ENCODE data around the gene PTPRR. TPM values are rescaled to one million over a fixed set of nuclear protein-coding genes. Genes with fewer than 3 reads are reported as not detected.

PTPRR gene
- total RNA-seq, 1 donor from 2014 or later, result 0.33 TPM

DNA sequence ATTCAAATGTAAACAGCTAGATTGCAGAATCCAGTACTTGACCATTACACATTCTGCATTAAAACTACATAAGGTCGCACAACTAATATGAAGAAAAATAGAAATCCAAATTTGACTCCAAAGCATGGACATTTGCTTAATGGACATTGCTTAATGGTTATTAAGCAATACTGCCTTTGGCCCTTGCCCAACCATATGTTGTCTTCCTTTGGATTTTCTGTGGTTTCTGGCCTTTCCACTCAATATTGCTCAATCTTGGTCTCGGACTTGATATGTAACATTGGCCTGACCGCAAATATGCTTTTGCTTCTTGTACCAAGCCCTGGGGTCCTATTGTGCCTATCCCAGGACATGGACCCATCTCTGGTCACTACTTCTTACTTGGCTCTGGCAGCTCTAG is 67.2 kb downstream of the PTPRR start:
- Mint-ChIP-seq H3K36me3 (ENCODE audit: low read depth, unreplicated experiment) (no peaks in the 10 kb centered on the region), H3K9me3 (ENCODE audit: unreplicated experiment) (no peaks in the 10 kb centered on the region), H3K4me3 (ENCODE audit: unreplicated experiment) (no peak overlapping the region), H3K4me1 (ENCODE audit: unreplicated experiment) (no peaks in the 10 kb centered on the region), H3K27ac (ENCODE audit: unreplicated experiment) (no peak overlapping the region), H3K27me3 (ENCODE audit: unreplicated experiment) (no peaks in the 10 kb centered on the region)
- TF ChIP-seq, protein P1, sequence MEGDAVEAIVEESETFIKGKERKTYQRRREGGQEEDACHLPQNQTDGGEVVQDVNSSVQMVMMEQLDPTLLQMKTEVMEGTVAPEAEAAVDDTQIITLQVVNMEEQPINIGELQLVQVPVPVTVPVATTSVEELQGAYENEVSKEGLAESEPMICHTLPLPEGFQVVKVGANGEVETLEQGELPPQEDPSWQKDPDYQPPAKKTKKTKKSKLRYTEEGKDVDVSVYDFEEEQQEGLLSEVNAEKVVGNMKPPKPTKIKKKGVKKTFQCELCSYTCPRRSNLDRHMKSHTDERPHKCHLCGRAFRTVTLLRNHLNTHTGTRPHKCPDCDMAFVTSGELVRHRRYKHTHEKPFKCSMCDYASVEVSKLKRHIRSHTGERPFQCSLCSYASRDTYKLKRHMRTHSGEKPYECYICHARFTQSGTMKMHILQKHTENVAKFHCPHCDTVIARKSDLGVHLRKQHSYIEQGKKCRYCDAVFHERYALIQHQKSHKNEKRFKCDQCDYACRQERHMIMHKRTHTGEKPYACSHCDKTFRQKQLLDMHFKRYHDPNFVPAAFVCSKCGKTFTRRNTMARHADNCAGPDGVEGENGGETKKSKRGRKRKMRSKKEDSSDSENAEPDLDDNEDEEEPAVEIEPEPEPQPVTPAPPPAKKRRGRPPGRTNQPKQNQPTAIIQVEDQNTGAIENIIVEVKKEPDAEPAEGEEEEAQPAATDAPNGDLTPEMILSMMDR (IDR thresholded peaks at IDR 0.05; ENCODE audit: unreplicated experiment), result no peak
- no peak for DNase-seq (ENCODE audit: low spot score)

DNA sequence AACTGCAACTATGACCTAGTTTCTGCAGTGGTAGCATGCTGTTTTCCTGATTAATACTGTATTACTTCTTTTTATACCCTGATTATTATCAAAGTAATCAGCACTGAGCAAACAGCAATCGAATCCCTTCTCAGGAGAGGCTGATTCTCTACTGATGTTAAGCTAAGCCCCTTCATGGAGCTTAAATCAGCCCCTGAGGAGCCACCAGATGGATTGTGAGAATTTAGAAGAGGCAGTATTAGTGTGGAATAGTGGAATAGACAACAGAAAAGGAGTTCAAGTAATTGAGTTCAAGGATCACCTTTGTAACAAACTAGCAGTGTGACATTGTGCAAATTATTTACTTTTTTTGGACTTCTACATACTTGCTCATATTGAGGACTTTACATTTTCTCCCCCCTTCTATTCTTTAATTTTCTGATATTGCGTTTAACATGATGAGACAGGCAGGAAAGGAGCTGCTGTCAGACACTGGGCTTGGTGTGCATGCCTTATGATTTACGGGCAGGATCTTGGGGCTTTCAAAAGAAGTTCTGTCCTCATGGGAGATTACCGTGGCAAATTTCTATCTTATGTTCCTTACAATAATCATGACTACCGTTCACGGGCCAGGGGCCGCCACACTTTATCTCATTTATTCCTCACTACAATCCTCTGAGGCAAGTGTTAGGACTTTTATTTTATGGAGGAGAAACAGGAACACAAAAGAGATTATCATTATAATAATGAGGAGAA is 68.0 kb downstream of the PTPRR start:
- Mint-ChIP-seq H3K4me3 (ENCODE audit: unreplicated experiment) (no peak overlapping the region), H3K9me3 (ENCODE audit: unreplicated experiment) (no peaks in the 10 kb centered on the region), H3K4me1 (ENCODE audit: unreplicated experiment) (no peaks in the 10 kb centered on the region), H3K27ac (ENCODE audit: unreplicated experiment) (no peak overlapping the region), H3K36me3 (ENCODE audit: low read depth, unreplicated experiment) (no peaks in the 10 kb centered on the region), H3K27me3 (ENCODE audit: unreplicated experiment) (no peaks in the 10 kb centered on the region)
- no peak for DNase-seq (ENCODE audit: low spot score)
- TF ChIP-seq, protein P1 (IDR thresholded peaks at IDR 0.05; ENCODE audit: unreplicated experiment), result no peak

DNA sequence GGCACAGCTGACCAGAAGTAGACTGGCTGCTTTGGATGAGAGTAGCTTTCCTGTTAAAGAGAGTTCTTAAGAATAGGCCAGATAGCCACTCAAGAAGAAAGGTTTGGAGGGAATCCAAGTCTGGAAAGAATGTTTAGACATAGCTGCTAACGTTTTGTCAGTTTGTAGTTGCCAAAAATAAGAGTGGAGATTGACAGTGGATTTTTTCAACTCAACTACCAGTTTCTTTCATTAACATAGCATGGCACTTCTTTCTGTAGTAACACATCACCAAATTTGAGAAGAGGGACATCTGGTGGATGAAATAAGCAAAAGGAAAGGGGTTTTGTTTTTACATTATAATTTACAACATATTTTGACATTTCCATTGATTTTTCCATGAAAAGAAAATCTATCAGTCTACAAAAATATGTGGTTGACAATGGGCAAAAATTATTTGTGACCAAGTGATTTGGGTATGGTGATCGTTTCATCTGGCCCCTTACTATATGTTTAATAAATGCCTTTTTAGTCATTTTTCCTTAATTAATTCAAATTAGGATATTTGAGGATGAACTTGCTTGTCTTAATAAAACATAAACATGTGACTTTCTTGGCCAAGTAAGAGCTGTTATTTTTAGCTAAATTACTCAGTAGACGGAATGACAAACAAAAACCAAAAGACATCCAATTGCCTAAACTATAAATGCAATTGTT is 71.1 kb downstream of the PTPRR start:
- Mint-ChIP-seq H3K27me3 (ENCODE audit: unreplicated experiment) (no peaks in the 10 kb centered on the region), H3K4me1 (ENCODE audit: unreplicated experiment) (no peaks in the 10 kb centered on the region), H3K9me3 (ENCODE audit: unreplicated experiment) (no peaks in the 10 kb centered on the region), H3K36me3 (ENCODE audit: low read depth, unreplicated experiment) (no peaks in the 10 kb centered on the region), H3K27ac (ENCODE audit: unreplicated experiment) (no peak overlapping the region), H3K4me3 (ENCODE audit: unreplicated experiment) (no peak overlapping the region)
- DNase-seq (ENCODE audit: low spot score), result no peak
- TF ChIP-seq, protein P1 (IDR thresholded peaks at IDR 0.05; ENCODE audit: unreplicated experiment), result no peak

DNA sequence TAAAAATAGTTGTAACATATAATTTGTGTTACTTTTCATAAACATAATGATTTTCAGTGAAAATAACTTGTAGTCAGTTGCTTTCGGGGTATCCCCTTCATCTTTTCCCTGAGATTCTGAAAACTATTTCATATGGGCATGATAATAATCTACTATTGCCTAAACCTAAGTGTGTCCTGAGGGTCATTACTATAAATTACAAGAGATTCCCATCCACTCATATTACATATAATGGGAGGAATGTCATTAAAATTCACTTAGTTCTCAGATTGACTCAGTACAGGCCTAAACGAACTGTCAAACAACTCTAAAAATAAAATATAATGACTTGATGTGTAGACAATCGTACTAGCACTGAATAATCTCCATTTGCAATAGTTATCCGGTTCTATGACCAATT is 72.7 kb downstream of the PTPRR start:
- H3K36me3 Mint-ChIP-seq (ENCODE audit: low read depth, unreplicated experiment), result no peaks in the 10 kb centered on the region
- H3K4me1 Mint-ChIP-seq (ENCODE audit: unreplicated experiment), result no peaks in the 10 kb centered on the region
- no peak overlapping the region for H3K4me3 Mint-ChIP-seq (ENCODE audit: unreplicated experiment)
- H3K9me3 Mint-ChIP-seq (ENCODE audit: unreplicated experiment), result no peaks in the 10 kb centered on the region
- no peak for DNase-seq (ENCODE audit: low spot score)
- no peaks in the 10 kb centered on the region for H3K27me3 Mint-ChIP-seq (ENCODE audit: unreplicated experiment)
- TF ChIP-seq, protein P1 (IDR thresholded peaks at IDR 0.05; ENCODE audit: unreplicated experiment), result no peak
- H3K27ac Mint-ChIP-seq (ENCODE audit: unreplicated experiment), result no peak overlapping the region

DNA sequence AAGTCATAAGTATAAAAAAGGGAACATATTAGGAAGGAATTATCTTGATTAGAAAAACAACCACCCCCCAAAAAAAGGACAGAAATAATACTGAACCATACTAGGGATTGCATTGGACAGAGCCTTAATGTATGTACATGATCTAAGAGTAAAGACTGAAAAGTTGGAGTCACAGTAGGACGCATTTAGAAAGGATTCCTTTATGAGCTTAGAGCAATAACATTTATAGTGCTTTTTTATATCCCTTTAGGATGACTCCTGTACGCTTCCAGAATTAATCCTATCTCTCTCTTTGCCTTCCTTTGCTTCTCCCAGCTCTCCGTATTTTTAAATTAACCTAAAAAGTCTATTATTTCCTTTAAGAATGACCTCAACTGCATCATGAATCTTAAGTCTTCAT is 75.3 kb downstream of the PTPRR start:
- Mint-ChIP-seq H3K36me3 (ENCODE audit: low read depth, unreplicated experiment) (no peaks in the 10 kb centered on the region), H3K4me1 (ENCODE audit: unreplicated experiment) (no peaks in the 10 kb centered on the region), H3K9me3 (ENCODE audit: unreplicated experiment) (no peaks in the 10 kb centered on the region), H3K4me3 (ENCODE audit: unreplicated experiment) (no peak overlapping the region), H3K27ac (ENCODE audit: unreplicated experiment) (no peak overlapping the region), H3K27me3 (ENCODE audit: unreplicated experiment) (peaks cover 2% of the 10 kb centered on the region)
- TF ChIP-seq, protein P1 (IDR thresholded peaks at IDR 0.05; ENCODE audit: unreplicated experiment), result no peak
- DNase-seq (ENCODE audit: low spot score), result no peak

Measured in endothelial cell (in vitro differentiated cells).